ENCODE results near the gene KCTD6.
A peak's percentile ranks its signal among the peaks of the same experiment; 100 is the strongest.

Gene KCTD6

DNA sequence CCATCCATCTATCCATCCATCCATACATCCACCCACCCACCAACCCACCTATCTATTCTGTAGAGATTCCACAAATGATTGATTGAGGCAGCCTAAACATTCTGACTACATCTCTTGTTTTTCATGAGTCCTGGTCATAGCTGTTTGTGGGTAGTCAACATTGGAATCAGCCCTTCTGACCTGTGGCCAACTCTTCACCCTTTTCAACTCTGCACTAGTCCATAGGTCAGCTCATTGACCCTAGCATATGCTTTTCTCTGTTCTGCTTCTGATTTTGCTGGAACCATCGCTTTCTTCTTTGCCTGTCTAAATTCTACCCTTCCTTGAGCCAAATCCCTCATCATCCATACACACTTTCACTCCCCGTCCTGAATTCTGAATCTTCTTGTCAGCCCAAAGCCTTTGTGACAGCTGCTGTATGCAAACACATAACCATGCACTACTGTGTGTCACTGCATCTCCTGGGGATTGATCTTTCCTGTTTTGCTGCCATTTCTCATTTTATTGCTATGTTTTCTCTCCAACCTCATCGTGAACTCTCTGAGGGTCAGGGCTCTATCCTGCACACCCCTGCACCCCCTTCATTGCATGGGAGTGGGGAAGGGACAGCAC, 16.8 kb upstream of the KCTD6 start:
- FAIRE-seq, result no peak
- TF ChIP-seq POLR2A (IDR thresholded peaks at IDR 0.05; ENCODE audit: low read depth, low read length), result no peak
- DNase-seq (ENCODE audit: insufficient read length, low spot score), result no peak

DNA sequence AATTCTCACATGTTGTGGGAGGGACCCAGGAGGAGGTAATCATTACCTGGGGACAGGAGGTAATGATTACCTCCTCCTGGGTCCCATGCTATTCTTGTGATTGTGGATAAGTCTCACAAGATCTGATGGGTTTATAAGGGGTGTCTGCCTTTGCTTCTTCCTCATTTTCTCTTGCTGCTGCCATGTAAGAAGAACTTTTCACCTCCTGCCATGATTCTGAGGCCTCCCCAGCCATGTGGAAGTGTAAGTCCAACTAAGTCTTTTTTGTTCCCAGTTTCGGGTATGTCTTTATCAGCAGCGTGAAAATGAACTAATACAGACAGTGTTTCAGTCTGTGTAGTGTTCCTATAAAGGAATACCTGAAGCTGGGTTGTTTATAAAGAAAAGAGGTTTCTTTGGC, 13.1 kb upstream of the KCTD6 start:
- FAIRE-seq (no peak), DNase-seq (ENCODE audit: insufficient read length, low spot score) (no peak)
- no peak for TF ChIP-seq POLR2A (IDR thresholded peaks at IDR 0.05; ENCODE audit: low read depth, low read length)

DNA sequence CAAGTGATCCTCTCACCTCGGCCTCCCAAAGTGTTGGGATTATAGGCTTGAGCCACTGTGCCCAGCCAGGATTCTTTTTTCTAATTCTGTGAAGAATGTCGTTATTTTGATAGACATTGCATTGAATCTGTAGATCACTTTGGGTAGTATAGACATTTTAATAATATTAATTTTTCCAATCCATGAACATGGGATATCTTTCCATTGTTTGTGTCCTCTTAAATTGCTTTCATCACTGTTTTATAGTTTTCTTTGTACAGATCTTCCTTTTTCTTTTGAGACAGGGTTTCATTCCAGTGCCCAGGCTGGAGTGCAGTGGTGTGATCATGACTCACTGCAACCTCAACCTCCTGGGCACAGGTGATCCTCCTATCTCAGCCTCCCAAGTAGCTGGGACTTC, 11.6 kb upstream of the KCTD6 start:
- no peak for DNase-seq (ENCODE audit: insufficient read length, low spot score)
- TF ChIP-seq POLR2A (IDR thresholded peaks at IDR 0.05; ENCODE audit: low read depth, low read length), result no peak
- FAIRE-seq, result no peak

DNA sequence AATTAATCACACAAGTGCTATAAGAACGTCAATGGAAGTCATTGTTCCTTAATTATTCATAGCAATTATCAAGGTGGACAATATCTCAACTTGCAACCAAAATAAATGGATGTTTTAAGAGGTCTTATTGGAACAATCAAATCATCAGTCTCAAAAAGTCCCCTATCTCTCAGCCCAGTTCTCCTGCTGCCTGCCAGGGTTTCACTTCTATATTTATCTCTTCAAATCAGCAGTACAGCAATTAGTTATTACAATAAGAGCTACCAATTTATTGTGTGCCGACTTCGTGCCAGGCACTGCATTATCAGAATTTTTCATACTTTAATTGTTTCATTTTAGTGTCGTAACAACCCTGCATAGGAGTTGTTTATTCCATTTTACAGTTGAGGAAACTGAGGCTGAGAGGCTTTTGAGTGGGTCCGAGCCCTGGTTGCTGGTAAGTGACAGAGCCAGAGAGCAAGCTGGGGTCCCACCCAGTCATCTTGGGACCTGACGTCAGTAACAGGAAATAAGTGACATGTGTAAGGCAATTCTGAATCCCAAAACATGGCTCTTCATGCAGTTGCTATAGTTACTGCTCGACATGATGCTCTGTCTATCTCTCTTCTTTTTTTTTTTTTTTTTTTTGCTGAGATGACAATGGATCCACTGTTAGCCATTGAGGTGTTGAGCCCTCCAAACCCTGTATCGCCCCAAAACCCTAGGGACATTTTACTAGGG, 8.8 kb upstream of the KCTD6 start:
- TF ChIP-seq POLR2A (IDR thresholded peaks at IDR 0.05; ENCODE audit: low read depth, low read length), result no peak
- FAIRE-seq (no peak), DNase-seq (ENCODE audit: insufficient read length, low spot score) (no peak)

DNA sequence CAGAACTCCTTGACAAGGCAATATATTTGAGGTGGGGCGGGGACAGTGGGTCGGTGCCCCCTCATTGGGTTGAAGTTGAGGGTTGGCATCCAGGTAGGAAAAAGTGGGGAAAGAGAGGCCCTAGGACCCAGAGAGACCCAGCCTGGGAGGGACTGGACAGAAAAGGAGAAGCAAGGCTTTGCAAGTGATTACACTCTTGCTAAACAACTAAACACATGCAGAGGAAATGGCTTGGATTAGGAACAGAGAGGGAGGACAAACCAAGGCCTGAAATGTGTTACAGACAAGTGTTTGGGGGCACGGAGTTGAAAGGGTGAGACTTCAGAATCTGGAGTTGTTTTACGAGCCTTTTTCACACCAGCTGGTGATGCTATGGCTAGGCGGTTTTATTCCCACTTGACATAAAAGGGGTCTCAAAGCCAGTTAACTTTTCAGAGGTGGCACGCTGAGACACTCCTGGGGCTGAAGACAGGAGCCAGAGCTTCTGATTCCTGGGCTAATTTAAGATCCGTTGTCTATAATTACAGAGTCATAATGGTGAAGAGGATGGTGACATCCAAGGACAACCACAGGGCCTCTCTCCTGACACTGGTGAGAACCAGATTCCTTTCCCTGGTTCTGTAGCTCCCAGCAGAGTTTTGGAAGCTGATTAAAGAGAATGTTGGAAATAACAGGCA, 7.7 kb upstream of the KCTD6 start:
- DNase-seq (ENCODE audit: insufficient read length, low spot score) (no peak), FAIRE-seq (no peak)
- no peak for TF ChIP-seq POLR2A (IDR thresholded peaks at IDR 0.05; ENCODE audit: low read depth, low read length)

DNA sequence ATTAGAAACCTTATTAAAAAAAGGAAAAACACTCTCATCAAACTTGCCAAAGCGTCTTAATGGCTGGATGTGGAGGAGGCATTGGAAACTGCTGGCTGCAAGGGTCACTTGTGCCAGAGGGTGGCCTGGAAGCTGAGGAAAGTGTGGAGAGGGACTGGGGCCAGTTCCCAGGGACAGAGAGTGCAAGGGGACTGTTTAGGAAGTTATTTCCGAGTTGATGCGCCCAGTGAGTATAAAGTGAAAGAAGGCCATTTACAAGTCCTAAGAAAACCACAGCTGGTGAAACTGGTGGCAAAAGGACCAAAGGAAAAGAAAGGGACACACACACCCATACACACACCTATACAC, 7.2 kb upstream of the KCTD6 start:
- DNase-seq (ENCODE audit: insufficient read length, low spot score) (no peak), FAIRE-seq (no peak)
- TF ChIP-seq POLR2A (IDR thresholded peaks at IDR 0.05; ENCODE audit: low read depth, low read length), result no peak

DNA sequence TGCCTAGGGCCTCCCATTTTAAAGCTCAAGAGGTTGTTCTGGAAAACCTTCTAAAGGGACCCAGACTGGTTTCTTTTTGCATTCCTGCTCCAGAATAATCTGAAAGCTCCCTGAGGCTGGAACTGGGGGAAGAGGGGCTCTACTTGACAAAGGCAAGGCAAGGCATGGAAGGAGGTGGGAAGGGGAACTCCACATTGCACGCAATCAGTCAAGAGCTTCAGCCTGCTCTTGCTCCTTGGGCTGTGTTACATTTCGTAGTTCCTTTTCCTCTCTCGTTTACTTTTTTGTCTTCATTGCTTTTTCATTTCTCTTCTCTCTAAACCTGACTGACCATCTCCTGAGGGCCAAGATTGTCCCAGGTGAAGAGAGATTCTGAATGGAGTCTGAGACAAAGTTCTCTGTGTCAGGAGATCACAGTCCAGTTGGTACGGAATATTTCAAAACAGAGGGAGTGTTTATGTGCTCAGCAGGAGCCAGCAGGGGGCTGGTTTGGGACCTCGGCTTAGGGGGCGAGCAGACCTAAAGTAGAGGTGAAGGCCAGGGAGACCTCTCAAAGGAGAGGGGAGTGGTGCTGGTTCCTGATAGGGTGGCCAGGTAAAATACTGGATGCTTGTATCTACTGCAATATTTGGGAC, 6.0 kb upstream of the KCTD6 start:
- no peak for DNase-seq (ENCODE audit: insufficient read length, low spot score)
- no peak for FAIRE-seq
- no peak for TF ChIP-seq POLR2A (IDR thresholded peaks at IDR 0.05; ENCODE audit: low read depth, low read length)

DNA sequence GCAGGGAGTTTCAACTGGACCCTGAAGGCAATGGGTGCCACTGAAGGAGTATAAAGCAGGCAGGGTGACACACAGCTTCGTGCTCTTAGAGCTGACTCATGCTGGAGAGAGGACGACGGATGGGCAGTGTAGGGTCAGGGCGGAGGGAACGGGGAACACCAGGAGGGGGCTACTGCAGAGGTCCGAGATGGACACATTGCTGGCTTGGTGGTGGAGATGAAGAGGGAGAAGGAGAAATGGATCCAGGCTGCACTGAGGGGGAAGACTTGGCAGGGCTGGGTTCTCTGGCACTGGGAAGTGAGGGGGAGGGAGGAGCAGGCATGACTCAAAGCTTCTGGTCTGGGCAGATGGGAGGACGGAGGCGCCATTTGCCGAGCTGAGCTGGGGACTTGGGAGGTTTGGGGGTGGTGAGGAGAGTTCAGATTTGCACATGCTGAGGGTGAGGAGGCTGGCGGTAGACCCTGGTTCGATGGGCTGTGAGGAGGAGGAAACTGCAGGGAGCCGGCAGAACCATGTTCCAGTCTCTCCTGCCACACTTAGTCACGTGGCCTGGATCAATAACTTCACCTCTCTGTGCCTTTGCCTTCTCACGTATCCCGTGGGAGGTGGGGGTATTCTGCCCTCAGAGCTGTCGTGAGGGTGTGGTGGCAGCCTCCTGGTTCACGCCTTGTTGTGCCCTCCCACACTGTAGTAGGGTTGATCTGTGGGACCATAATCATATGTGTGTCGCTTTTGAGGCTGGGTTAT, 4.6 kb upstream of the KCTD6 start:
- peak; percentile 69 for FAIRE-seq
- peak; percentile 82 for DNase-seq (ENCODE audit: insufficient read length, low spot score)
- peak; percentile 39; the same call in 1 of the 2 replicates for TF ChIP-seq POLR2A (IDR thresholded peaks at IDR 0.05; ENCODE audit: low read depth, low read length)

DNA sequence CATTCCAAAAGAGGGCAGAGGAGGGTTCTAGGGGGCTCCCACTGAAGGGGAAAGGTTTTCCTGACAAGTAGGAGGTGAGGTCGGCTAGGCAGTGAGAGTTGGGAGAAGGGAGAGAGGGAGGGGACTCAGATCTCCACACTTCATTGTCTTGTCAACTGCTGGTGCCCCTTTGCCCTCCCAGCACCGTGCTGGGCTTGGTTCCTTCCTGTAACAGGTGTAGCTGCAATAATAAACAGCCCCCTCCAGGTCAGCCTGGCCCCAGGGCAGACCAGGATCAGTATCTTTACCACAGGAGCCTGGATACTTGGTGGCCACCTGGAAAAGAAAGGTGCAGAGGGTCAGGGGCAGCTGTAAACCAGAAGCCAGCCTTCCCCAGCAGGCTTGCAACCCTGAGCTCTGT, 2.9 kb upstream of the KCTD6 start:
- no peak for FAIRE-seq
- no peak for TF ChIP-seq POLR2A (IDR thresholded peaks at IDR 0.05; ENCODE audit: low read depth, low read length)

DNA sequence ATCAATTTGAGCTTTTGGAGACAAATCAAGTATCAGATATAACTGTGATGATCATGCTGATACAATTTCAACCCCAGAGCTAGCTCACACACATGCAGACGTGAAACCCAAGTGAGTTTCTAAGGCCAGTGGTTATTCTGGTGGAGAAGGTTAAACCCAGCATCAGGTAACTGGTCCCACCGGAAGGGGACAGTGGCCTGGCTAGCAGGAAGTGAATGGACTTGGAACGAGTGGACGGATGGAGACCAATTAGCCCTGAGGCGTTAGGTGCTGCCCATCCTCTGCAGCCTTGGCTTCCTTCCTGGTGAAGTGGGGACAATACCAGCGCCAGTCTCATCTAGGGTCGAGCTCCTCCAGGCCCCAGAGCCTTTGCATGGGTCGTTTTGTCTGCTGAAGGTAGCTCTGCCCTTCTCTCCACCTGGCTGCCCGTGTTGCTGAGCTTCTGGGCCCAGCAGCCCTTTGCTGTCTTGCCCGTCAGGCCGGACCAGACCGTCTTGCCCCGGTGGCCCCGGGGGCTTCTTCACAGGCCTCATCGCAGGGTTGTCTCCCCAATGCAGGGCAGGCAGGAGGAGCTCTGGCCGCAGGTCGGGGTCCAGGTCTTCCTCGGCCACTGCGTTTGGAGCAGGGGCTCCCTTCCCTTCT, 915 bp upstream of the KCTD6 start:
- no peak for DNase-seq (ENCODE audit: insufficient read length, low spot score)
- no peak for FAIRE-seq
- TF ChIP-seq POLR2A (IDR thresholded peaks at IDR 0.05; ENCODE audit: low read depth, low read length), result no peak

More for the DNA sequence above, 2.9 kb upstream of the KCTD6 start:
- no peak for DNase-seq (ENCODE audit: insufficient read length, low spot score)

DNA sequence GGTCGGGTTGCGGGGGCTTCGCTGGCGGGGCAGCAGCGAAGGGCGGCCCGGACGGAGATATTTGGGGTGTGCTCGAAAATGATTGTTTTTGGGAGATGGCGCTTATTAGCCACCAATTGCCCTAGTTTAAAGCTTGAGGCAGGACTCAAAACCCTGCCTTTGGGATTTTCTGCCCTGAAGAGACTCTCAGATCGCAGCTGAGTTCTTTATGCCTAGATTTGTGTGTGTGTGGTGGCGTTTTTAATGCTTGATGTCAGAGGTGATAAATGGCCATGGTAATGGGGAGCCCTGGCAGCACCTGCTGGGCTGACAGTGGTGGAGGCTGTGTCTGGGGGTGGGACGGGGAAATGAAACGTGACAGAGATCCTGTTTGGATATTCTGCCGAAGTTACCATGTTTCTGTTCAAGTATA, 604 bp downstream of the KCTD6 start:
- no peak for TF ChIP-seq POLR2A (IDR thresholded peaks at IDR 0.05; ENCODE audit: low read depth, low read length)
- DNase-seq (ENCODE audit: insufficient read length, low spot score), result peak; percentile 24
- FAIRE-seq, result peak; percentile 86

DNA sequence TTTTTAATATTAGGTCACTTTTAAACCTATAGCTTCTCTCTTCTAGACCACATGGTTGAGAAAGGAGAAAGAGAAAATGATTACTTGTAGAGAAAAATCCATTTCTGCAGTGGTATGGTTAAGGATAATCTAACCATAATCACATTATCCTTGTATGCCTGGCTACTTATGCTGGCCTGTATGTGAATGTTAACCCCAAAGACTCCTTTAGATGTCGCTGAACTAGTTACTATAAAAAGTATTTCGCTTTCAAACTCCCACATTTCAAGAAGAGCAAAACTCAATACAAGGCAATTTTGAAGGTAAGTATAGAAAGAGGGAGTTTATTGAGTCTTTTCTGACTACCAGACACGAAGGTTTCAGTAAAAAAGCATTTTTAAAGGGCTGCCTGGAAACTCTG, 2.2 kb downstream of the KCTD6 start:
- FAIRE-seq (peak; percentile 11), DNase-seq (ENCODE audit: insufficient read length, low spot score) (no peak)
- no peak for TF ChIP-seq POLR2A (IDR thresholded peaks at IDR 0.05; ENCODE audit: low read depth, low read length)

DNA sequence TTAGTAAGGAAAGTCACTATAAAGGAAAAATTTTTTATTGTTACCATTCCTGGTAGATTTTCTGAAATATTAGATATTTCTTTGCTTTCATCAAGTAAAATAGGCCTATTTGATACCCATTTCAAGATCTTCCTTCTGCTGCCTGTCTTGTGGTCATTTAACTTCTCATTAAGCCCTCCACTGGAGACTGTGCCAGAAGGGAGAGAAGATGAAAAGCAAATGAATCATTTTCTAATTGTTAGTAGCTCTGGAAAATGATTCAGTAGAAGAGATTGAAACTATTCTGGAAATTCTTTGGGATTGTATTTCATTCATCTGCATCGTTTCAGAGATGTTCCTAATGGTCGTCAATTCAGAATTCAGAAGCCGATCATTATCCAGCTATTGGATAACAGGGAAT, 3.2 kb downstream of the KCTD6 start:
- FAIRE-seq (no peak), DNase-seq (ENCODE audit: insufficient read length, low spot score) (no peak)
- no peak for TF ChIP-seq POLR2A (IDR thresholded peaks at IDR 0.05; ENCODE audit: low read depth, low read length)
